ENCODE results near the gene FAM210A. TPM values are rescaled to one million over a fixed set of nuclear protein-coding genes. Genes with fewer than 3 reads are reported as not detected.

Gene FAM210A
- total RNA-seq, 1 donor from 2014 or later = 52.9 TPM

DNA sequence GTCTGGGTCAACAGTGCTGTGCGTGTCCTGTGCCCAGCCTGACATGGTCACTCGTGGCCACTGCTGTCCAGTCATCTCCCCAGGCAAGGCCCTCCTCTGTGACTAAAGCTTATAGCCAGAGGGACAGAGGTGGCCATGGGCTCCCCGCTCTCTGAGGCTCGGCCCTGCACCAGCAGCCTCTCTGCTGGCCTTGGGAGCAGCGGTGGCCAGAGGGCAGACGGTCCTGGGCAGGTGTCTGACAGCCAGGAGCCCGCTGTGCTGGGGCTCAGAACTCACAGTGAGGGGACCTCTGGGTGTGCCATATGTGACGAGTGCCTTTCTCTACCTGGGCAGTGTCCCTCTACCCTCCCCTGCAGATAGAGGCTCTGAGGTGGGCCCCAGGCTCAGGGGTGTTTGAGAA is 98.7 kb downstream of the FAM210A start:
- H3K9me3 ChIP-seq (replicated peaks) = peaks cover 4% of the 10 kb centered on the region
- H3K36me3 ChIP-seq = no peaks in the 10 kb centered on the region
- TF ChIP-seq, protein P1, sequence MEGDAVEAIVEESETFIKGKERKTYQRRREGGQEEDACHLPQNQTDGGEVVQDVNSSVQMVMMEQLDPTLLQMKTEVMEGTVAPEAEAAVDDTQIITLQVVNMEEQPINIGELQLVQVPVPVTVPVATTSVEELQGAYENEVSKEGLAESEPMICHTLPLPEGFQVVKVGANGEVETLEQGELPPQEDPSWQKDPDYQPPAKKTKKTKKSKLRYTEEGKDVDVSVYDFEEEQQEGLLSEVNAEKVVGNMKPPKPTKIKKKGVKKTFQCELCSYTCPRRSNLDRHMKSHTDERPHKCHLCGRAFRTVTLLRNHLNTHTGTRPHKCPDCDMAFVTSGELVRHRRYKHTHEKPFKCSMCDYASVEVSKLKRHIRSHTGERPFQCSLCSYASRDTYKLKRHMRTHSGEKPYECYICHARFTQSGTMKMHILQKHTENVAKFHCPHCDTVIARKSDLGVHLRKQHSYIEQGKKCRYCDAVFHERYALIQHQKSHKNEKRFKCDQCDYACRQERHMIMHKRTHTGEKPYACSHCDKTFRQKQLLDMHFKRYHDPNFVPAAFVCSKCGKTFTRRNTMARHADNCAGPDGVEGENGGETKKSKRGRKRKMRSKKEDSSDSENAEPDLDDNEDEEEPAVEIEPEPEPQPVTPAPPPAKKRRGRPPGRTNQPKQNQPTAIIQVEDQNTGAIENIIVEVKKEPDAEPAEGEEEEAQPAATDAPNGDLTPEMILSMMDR (IDR thresholded peaks at IDR 0.05; ENCODE audit: borderline replicate concordance) = no peak
- H3K27ac ChIP-seq (replicated peaks) = no peak overlapping the region
- no peak overlapping the region for H3K4me3 ChIP-seq
- H3K4me1 ChIP-seq = peaks cover 21% of the 10 kb centered on the region
- no peak for DNase-seq
- intact Hi-C loops (cut with micrococcal nuclease) = loop anchor here (5.0 kb wide), 1 partner anchor 410 kb away; the partner anchor contains the start of gene LDLRAD4
- H3K27me3 ChIP-seq (ENCODE audit: low read depth) = no peaks in the 10 kb centered on the region

DNA sequence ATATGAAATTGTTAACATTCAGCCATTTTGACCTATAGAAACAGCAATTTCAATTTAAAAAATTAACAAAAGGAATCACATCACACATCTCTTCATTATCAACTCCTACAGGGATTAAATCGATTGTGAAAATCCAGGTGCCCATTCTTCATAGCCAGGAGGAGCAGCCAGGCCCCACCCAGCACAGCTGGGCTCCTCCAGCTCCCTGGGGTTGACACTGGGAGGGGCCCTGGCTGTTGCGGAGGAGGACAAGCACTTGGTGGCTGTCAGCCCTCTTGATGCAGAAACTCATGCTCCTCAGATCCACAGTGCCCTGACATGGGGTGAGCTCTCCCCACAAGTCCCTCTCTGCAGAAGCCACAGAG is 99.8 kb downstream of the FAM210A start:
- no peaks in the 10 kb centered on the region for H3K27me3 ChIP-seq (ENCODE audit: low read depth)
- H3K4me3 ChIP-seq = no peak overlapping the region
- intact Hi-C loops (cut with micrococcal nuclease) = loop anchor here (5.0 kb wide), 1 partner anchor 409 kb away; the partner anchor contains the start of gene LDLRAD4
- peaks cover 21% of the 10 kb centered on the region for H3K4me1 ChIP-seq
- H3K9me3 ChIP-seq (replicated peaks) = no peaks in the 10 kb centered on the region
- H3K27ac ChIP-seq (replicated peaks) = no peak overlapping the region
- H3K36me3 ChIP-seq = no peaks in the 10 kb centered on the region
- no peak for DNase-seq
- TF ChIP-seq, protein P1 (IDR thresholded peaks at IDR 0.05; ENCODE audit: borderline replicate concordance) = no peak

DNA sequence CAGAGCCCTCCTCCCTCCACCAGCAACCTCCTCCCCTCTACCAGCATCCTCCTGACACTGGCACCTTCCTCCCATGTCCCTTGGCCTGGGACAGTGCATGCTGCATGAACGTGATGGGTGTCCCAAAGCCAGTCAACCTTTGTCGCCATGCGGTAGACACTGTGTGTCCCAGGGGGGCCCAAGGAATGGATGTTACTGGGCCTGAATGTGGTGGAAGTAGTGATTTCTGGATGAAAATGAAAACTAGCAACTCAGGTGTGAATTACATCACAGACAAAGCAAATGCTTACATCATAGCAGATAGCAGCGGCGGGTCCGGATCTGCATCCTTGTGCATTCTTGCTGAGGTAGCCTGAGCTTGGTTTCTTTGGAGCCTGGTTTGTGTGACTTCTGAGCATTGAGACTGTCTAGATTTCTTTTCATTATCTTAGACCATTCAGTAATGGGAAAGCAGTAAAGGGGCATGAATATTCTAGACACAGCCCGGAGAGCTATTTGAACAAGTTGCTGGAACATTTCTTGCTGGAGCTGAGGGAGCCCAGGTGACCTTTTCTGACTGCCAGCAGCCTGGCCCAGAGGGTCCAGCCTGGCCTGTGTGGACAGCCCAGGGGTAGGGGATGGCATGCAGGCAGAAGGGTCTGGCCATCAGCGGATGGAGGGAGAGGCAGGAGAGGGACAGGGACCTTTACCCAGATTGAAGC is 100.4 kb downstream of the FAM210A start:
- no peaks in the 10 kb centered on the region for H3K27me3 ChIP-seq (ENCODE audit: low read depth)
- peaks cover 4% of the 10 kb centered on the region for H3K36me3 ChIP-seq
- no peak overlapping the region for H3K4me3 ChIP-seq
- H3K4me1 ChIP-seq = peaks cover 21% of the 10 kb centered on the region
- no peaks in the 10 kb centered on the region for H3K9me3 ChIP-seq (replicated peaks)
- H3K27ac ChIP-seq (replicated peaks) = no peak overlapping the region
- TF ChIP-seq, protein P1 (IDR thresholded peaks at IDR 0.05; ENCODE audit: borderline replicate concordance) = no peak
- intact Hi-C loops (cut with micrococcal nuclease) = loop anchor here (5.0 kb wide), 1 partner anchor 409 kb away; the partner anchor contains the start of gene LDLRAD4
- DNase-seq = no peak

DNA sequence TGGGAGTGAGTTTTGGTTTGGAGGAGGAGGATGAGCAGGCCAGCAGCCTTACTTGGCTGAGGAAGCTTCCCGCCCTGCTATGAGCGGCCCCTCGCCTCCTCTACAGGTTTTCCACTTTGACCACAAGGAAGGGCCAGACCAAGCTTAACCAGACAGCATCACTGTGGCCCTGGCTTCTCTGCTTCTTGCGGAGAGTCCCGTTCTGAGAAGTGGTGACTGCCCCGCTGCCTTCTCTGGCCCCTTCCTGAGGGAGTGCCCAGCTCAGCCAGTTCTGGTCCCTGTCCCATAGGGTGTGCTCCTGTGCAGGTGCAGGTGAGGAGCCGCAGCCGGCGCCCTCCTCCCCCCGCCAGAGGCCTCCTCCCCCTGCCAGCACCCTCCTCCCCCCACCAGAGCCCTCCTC is 101.0 kb downstream of the FAM210A start:
- TF ChIP-seq, protein P1 (IDR thresholded peaks at IDR 0.05; ENCODE audit: borderline replicate concordance) = no peak
- no peaks in the 10 kb centered on the region for H3K27me3 ChIP-seq (ENCODE audit: low read depth)
- DNase-seq = no peak
- peaks cover 21% of the 10 kb centered on the region for H3K4me1 ChIP-seq
- no peaks in the 10 kb centered on the region for H3K9me3 ChIP-seq (replicated peaks)
- intact Hi-C loops (cut with micrococcal nuclease) = loop anchor here (5.0 kb wide), 1 partner anchor 408 kb away; the partner anchor contains the start of gene LDLRAD4
- H3K36me3 ChIP-seq = peaks cover 4% of the 10 kb centered on the region
- no peak overlapping the region for H3K4me3 ChIP-seq
- no peak overlapping the region for H3K27ac ChIP-seq (replicated peaks)

DNA sequence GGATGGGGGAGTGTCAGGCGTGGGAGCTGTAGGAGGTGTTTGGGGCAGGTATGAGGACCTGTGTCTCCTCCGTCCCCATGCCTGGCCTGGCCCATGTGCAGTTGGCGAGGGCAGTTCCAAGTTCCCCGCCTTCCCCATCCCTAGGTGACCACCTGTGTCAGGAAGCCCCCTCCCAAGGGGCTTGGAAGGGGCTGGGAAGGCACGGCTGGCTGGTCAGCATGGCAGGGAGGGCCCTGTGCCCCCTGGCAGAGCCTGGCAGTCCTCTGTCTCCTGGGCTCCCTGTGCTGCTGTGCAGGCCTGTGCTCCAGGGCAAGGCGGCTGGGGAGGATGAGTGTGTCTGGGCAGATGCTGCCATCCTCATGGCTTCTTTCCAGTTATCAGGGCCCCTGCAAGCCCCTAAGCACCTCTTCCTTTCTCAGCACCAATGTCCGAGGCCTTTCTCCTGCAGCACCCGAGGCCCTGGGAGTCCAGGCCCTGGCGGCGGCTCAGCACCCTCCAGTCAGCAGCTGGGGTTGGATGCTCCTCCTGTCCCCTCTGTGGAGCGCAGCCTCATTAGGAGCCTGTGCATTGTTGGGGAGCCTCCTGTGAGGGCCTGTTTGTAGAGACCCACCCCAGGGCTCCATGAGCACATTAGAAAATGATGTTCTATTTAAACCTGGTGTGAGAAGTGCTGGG is 101.7 kb downstream of the FAM210A start:
- peaks cover 17% of the 10 kb centered on the region for H3K4me1 ChIP-seq
- no peaks in the 10 kb centered on the region for H3K9me3 ChIP-seq (replicated peaks)
- no peak for DNase-seq
- H3K27ac ChIP-seq (replicated peaks) = no peak overlapping the region
- TF ChIP-seq, protein P1 (IDR thresholded peaks at IDR 0.05; ENCODE audit: borderline replicate concordance) = no peak
- no peak overlapping the region for H3K4me3 ChIP-seq
- intact Hi-C loops (cut with micrococcal nuclease) = loop anchor here (5.0 kb wide), 1 partner anchor 407 kb away; the partner anchor contains the start of gene LDLRAD4
- no peaks in the 10 kb centered on the region for H3K27me3 ChIP-seq (ENCODE audit: low read depth)
- peaks cover 4% of the 10 kb centered on the region for H3K36me3 ChIP-seq
